ENCODE data around the gene TGFB2. TPM values are rescaled to one million over a fixed set of nuclear protein-coding genes. Genes with fewer than 3 reads are reported as not detected.
"Not testable (repeated sequence)": the region's sequence is repeated elsewhere in the genome, so short reads cannot be mapped to it uniquely, and the experiment has no call there.

The TGFB2 gene
- total RNA-seq, 4 donors from 2014 or later, result 0.56 to 2.3 (median 0.86) TPM

DNA sequence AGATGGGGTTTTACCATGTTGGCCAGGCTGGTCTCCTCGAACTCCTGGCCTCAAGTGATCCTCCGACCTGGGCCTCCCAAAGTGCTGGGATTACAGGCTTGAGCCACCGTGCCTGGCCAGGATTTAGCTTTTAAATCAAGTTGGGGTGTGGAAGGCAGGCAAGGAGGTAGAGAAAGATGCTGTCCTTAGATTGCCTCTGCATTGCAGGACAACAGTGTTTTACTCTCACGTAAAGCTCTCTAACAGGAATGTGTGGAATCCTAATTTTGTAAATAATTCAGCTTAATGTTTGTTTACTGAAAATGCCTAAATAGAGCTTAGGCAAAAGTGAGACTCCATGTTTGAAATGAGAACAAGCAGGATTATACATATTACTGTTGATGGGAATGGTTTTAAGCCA lies 29.5 kb upstream of the TGFB2 start:
- Histone ChIP-seq H3K4me1 (no peaks in the 10 kb centered on the region), H3K36me3 (peaks cover 0 to 5% of the 10 kb centered on the region in 2 donors), H3K27me3 (no peaks in the 10 kb centered on the region), H3K9me3 (no peaks in the 10 kb centered on the region), H3K27ac (no peak overlapping the region), H3K4me3 (no peak overlapping the region)
- ATAC-seq (no peak), DNase-seq (no peak)
- in situ Hi-C loops (cut with MboI; ENCODE audit: low sequenced_read_pairs in 4 of 4), result no loop called here
- intact Hi-C loops (cut with DNase I; ENCODE audit: low total_unique reads), result no loop called here
- TF ChIP-seq POLR2A (IDR thresholded peaks at IDR 0.05), result no peak
- TF ChIP-seq, protein P1, sequence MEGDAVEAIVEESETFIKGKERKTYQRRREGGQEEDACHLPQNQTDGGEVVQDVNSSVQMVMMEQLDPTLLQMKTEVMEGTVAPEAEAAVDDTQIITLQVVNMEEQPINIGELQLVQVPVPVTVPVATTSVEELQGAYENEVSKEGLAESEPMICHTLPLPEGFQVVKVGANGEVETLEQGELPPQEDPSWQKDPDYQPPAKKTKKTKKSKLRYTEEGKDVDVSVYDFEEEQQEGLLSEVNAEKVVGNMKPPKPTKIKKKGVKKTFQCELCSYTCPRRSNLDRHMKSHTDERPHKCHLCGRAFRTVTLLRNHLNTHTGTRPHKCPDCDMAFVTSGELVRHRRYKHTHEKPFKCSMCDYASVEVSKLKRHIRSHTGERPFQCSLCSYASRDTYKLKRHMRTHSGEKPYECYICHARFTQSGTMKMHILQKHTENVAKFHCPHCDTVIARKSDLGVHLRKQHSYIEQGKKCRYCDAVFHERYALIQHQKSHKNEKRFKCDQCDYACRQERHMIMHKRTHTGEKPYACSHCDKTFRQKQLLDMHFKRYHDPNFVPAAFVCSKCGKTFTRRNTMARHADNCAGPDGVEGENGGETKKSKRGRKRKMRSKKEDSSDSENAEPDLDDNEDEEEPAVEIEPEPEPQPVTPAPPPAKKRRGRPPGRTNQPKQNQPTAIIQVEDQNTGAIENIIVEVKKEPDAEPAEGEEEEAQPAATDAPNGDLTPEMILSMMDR (IDR thresholded peaks at IDR 0.05 in 4 of 5, conservative IDR thresholded peaks at IDR 0.05 in 1 of 5), result no peak

DNA sequence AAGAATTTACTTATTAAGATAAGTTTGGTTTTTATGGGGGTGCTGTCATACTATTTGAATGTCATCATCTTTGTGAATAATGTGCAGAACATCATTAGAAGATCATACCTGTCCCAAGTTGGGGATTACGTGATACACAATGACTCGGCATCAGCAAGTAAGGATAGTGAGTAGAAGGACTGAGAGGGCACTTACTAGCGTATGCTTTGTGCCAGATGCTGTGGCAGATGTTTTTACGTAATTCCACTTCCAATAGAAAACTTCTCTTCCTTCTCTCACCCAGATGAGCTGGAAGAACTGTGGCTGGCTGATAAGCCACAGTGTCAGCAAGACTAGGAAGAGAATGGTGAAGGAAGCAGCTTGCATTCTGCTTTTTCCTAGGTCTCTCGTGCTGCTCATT lies 28.1 kb upstream of the TGFB2 start:
- Histone ChIP-seq H3K4me1 (no peaks in the 10 kb centered on the region), H3K4me3 (no peak overlapping the region), H3K36me3 (peaks cover 0 to 2% of the 10 kb centered on the region in 2 donors), H3K9me3 (no peaks in the 10 kb centered on the region), H3K27me3 (no peaks in the 10 kb centered on the region), H3K27ac (no peak overlapping the region)
- intact Hi-C loops (cut with DNase I; ENCODE audit: low total_unique reads), result no loop called here
- ATAC-seq, result no peak
- TF ChIP-seq, protein P1 (IDR thresholded peaks at IDR 0.05 in 4 of 5, conservative IDR thresholded peaks at IDR 0.05 in 1 of 5), result no peak
- no peak for TF ChIP-seq POLR2A (IDR thresholded peaks at IDR 0.05)
- in situ Hi-C loops (cut with MboI; ENCODE audit: low sequenced_read_pairs in 4 of 4), result no loop called here
- no peak for DNase-seq

DNA sequence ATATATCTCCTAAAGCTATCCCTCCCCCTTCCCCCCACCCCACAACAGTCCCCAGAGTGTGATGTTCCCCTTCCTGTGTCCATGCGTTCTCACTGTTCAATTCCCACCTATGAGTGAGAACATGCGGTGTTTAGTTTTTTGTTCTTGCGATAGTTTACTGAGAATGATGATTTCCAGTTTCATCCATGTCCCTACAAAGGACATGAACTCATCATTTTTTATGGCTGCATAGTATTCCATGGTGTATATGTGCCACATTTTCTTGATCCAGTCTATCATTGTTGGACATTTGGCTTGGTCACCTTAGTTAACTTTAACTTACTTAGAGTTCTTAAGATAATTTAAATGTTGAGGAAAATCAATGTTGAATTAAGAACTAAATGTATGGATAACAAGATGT lies 25.0 kb upstream of the TGFB2 start:
- H3K4me1 ChIP-seq; H3K4me3 ChIP-seq; H3K27ac ChIP-seq; intact Hi-C loops (cut with DNase I; ENCODE audit: low total_unique reads); ATAC-seq; H3K27me3 ChIP-seq; DNase-seq; H3K9me3 ChIP-seq: not testable (repeated sequence)
- peaks cover 0 to 22% of the 10 kb centered on the region in 2 donors for H3K36me3 ChIP-seq
- in situ Hi-C loops (cut with MboI; ENCODE audit: low sequenced_read_pairs in 4 of 4), result loop anchor here in 1 of 4 donors (10.0 kb wide), 1 partner anchor 1495 kb away; no protein-coding TSS in a partner anchor

DNA sequence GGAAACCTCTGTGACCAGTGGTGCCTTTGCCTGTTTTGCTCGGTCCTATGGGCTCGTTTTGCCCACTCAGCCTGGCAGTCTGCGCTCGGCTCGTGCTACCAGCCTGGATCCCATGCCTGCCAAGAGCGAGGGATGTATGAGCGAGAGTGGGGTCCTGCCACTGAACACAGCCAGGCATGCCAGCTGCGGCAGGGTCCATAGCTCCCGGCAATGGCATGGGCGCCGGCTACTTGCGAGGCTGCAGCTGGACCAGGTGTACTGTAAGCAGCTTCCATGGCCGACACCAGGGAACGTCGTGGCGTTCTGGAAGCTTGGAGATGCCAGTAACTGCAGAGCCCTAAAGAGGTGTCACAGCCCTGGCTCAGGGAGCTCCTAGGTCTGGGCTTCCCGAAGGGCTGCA lies 22.4 kb upstream of the TGFB2 start:
- intact Hi-C loops (cut with DNase I; ENCODE audit: low total_unique reads), result no loop called here
- no peaks in the 10 kb centered on the region for H3K4me1 ChIP-seq
- ATAC-seq (no peak), DNase-seq (no peak)
- TF ChIP-seq POLR2A (IDR thresholded peaks at IDR 0.05), result no peak
- TF ChIP-seq, protein P1 (IDR thresholded peaks at IDR 0.05 in 4 of 5, conservative IDR thresholded peaks at IDR 0.05 in 1 of 5), result no peak
- no peaks in the 10 kb centered on the region for H3K9me3 ChIP-seq
- no peaks in the 10 kb centered on the region for H3K27me3 ChIP-seq
- in situ Hi-C loops (cut with MboI; ENCODE audit: low sequenced_read_pairs in 4 of 4), result loop anchor here in 1 of 4 donors (10.0 kb wide), 1 partner anchor 1492 kb away; no protein-coding TSS in a partner anchor
- H3K36me3 ChIP-seq, result peaks cover 0 to 22% of the 10 kb centered on the region in 2 donors
- H3K27ac ChIP-seq, result no peak overlapping the region
- H3K4me3 ChIP-seq, result no peak overlapping the region

DNA sequence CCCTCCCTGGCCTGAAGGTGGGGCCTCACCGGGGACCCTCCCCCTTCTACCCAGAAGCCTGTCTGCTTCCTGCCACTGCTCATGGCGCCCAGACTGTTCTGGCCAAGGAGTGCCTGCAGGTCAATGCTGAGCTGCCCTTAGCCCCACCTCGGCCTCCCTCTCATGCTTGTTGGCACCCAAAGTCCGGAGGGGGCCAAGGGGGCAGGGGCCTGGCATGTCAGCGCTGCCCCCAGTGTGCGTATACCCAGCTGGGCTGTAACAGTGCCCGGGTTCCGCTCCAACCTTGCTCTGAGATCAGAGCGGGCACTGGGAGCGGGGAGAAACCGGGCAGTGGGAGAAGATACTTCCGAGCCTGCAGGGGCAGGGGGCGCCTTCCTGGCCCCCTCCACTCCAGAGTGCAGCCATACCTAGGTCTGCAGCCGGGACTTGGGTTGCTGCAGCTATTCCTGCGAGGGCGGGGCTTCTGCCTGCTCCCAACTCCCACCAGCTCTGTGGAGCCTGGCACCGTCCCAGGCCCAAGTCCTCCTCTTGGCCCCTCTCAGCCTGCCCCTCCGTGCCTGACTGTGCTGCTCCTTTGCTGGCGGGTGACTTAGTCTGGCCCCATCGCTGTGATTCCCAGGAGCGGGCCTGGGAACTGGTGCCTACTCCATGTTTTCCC lies 21.4 kb upstream of the TGFB2 start:
- H3K4me1 ChIP-seq, result no peaks in the 10 kb centered on the region
- no peak overlapping the region for H3K4me3 ChIP-seq
- intact Hi-C loops (cut with DNase I; ENCODE audit: low total_unique reads) (no loop called here), in situ Hi-C loops (cut with MboI; ENCODE audit: low sequenced_read_pairs in 4 of 4) (loop anchor here in 1 of 4 donors (10.0 kb wide), 1 partner anchor 1491 kb away; no protein-coding TSS in a partner anchor)
- H3K36me3 ChIP-seq, result peaks cover 0 to 22% of the 10 kb centered on the region in 2 donors
- no peaks in the 10 kb centered on the region for H3K27me3 ChIP-seq
- no peak overlapping the region for H3K27ac ChIP-seq
- no peak for DNase-seq
- TF ChIP-seq, protein P1 (IDR thresholded peaks at IDR 0.05 in 4 of 5, conservative IDR thresholded peaks at IDR 0.05 in 1 of 5), result no peak
- no peak for ATAC-seq
- H3K9me3 ChIP-seq, result no peaks in the 10 kb centered on the region
